ENCODE results near the gene ING3. TPM values are rescaled to one million over a fixed set of nuclear protein-coding genes. Genes with fewer than 3 reads are reported as not detected.

ING3 gene
- total RNA-seq, 4 donors from 2014 or later = 1.5 to 23.6 (median 16.2) TPM

GRCh38 chr7:120997882-120998474 is 47.4 kb downstream of the ING3 start:
- in situ Hi-C loops (cut with MboI; ENCODE audit: low pct_ligation_motif_present in 1 of 4, low pct_unique_long_range_greater_than_20kb in 1 of 4, low sequenced_read_pairs in 3 of 4) = loop anchor here (10.0 to 25.0 kb wide), 3 partner anchors 77 to 97 kb away; no protein-coding TSS in a partner anchor
- intact Hi-C loops (cut with DNase I; ENCODE audit: low total_unique reads) = no loop called here

GRCh38 chr7:120998520-120998919 is 47.9 kb downstream of the ING3 start:
- intact Hi-C loops (cut with DNase I; ENCODE audit: low total_unique reads) = no loop called here
- in situ Hi-C loops (cut with MboI; ENCODE audit: low pct_ligation_motif_present in 1 of 4, low pct_unique_long_range_greater_than_20kb in 1 of 4, low sequenced_read_pairs in 3 of 4) = loop anchor here (10.0 to 25.0 kb wide), 3 partner anchors 76 to 96 kb away; no protein-coding TSS in a partner anchor
- Histone ChIP-seq H3K4me1 (peaks cover 0 to 55% (median 17%) of the 10 kb centered on the region in 4 donors), H3K27ac (peak overlapping the region; percentile 54 to 89 (median 61)), H3K36me3 (no peaks in the 10 kb centered on the region), H3K4me3 (no peak overlapping the region), H3K9me3 (no peaks in the 10 kb centered on the region), H3K27me3 (no peaks in the 10 kb centered on the region)
- DNase-seq = no peak
- TF ChIP-seq EP300 (IDR thresholded peaks at IDR 0.05; ENCODE audit: low read depth) = no peak
- no peak for TF ChIP-seq POLR2A (IDR thresholded peaks at IDR 0.05)
- no peak for TF ChIP-seq CTCF (IDR thresholded peaks at IDR 0.05)
- TF ChIP-seq POLR2AphosphoS5 (IDR thresholded peaks at IDR 0.05) = no peak
- 51 to 55% methylated on average over 1 of the region's 1 CpG for WGBS, 2 donors (ENCODE audit: low coverage in 1 of 2)

More at GRCh38 chr7:120997882-120998474, 47.4 kb downstream of the ING3 start:
- peaks cover 0 to 61% (median 17%) of the 10 kb centered on the region in 4 donors for H3K4me1 ChIP-seq
- WGBS, 2 donors (ENCODE audit: low coverage in 1 of 2) = 71 to 82% methylated on average over 7 of the region's 7 CpGs
- peak; percentile 24 for DNase-seq
- no peaks in the 10 kb centered on the region for H3K36me3 ChIP-seq
- no peaks in the 10 kb centered on the region for H3K9me3 ChIP-seq
- H3K4me3 ChIP-seq = no peak overlapping the region
- peak overlapping the region; percentile 54 to 89 (median 61) for H3K27ac ChIP-seq
- no peaks in the 10 kb centered on the region for H3K27me3 ChIP-seq
- TF ChIP-seq POLR2A (IDR thresholded peaks at IDR 0.05) (no peak), CTCF (IDR thresholded peaks at IDR 0.05) (no peak), POLR2AphosphoS5 (IDR thresholded peaks at IDR 0.05) (no peak), EP300 (IDR thresholded peaks at IDR 0.05; ENCODE audit: low read depth) (no peak)

DNA sequence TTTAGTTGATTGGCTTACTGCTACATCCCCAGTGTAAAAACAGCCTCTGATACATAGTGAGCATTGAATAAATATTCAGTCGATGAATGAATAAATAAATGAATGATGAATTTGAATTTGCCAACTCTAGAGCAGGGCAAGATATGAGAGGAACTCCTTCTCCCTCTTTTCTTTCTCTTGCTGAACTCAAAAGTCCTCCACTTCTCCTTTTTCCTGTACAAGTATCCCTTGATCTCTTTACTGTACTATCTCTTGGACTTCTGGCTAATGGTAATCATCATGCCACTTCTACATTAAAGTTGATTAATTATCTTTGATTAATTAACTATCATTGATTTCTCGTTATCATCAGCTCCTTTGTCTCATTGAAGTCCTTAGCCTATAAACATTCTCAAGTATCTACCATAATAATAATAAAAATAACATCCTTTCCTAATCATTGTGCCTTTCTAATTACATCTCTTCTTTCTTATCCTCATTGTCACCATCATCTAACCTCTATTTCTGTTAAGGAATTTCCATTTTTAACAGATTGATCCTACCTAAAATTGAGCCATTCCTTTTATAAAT is 48.5 kb downstream of the ING3 start:
- intact Hi-C loops (cut with DNase I; ENCODE audit: low total_unique reads) = no loop called here
- no peak for TF ChIP-seq POLR2A (IDR thresholded peaks at IDR 0.05)
- no peak for TF ChIP-seq EP300 (IDR thresholded peaks at IDR 0.05; ENCODE audit: low read depth)
- no peak for TF ChIP-seq POLR2AphosphoS5 (IDR thresholded peaks at IDR 0.05)
- TF ChIP-seq CTCF (IDR thresholded peaks at IDR 0.05) = no peak
- Histone ChIP-seq H3K4me1 (peaks cover 0 to 52% (median 17%) of the 10 kb centered on the region in 4 donors), H3K36me3 (no peaks in the 10 kb centered on the region), H3K4me3 (peak overlapping the region in 1 of 4 donors; percentile 3), H3K9me3 (no peaks in the 10 kb centered on the region), H3K27ac (peak overlapping the region; percentile 54 to 89 (median 61)), H3K27me3 (no peaks in the 10 kb centered on the region)
- DNase-seq = no peak
- 68 to 78% methylated on average over 2 of the region's 2 CpGs for WGBS, 2 donors (ENCODE audit: low coverage in 1 of 2)
- in situ Hi-C loops (cut with MboI; ENCODE audit: low pct_ligation_motif_present in 1 of 4, low pct_unique_long_range_greater_than_20kb in 1 of 4, low sequenced_read_pairs in 3 of 4) = loop anchor here (10.0 to 25.0 kb wide), 3 partner anchors 76 to 96 kb away; no protein-coding TSS in a partner anchor

DNA sequence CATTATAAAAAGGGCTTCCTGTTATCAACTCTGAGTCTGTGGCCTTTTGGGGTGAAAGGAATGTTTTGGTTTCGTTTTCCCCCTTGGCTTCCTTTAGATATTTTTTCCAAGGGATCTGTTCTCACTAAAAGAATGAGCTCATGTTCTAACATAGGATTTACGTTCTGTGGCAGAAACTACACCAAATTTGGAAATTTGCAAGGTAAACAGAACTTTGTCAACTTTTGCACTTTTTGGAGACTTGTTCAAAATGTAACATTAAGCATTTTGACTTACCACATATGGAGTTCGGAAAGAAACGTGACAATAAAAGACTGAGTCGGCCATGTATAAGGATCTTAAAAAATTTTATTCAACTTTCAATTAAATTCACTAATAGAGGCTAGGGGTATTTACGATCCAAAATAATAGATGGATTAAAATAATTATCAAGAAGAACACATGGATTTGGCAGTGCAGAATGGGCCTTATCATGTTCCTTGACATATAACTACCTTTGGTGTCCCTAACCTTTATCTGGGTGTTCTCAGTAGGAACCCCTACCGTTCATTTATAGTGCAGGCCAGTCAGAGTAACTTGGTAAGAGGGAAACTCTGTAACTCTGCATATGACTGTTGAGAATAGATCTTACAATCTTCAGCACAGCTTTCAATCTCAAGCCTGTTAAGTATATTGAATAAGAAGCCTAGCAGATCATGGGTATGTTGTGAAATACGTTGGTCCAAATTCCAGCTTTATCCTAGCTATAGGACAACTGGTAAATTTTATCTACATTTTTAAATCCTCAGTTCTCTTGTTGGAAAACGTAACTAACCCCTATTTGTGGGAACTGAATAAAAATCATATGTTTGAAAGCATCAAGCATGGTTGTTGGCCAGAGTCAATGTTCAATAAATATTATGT is 49.8 kb downstream of the ING3 start:
- H3K4me3 ChIP-seq = peak overlapping the region in 2 of 4 donors; percentile 1 to 3
- intact Hi-C loops (cut with DNase I; ENCODE audit: low total_unique reads) (no loop called here), in situ Hi-C loops (cut with MboI; ENCODE audit: low pct_ligation_motif_present in 1 of 4, low pct_unique_long_range_greater_than_20kb in 1 of 4, low sequenced_read_pairs in 3 of 4) (no loop called here)
- peak overlapping the region; percentile 54 to 89 (median 61) for H3K27ac ChIP-seq
- 54 to 60% methylated on average over 9 of the region's 9 CpGs for WGBS, 2 donors (ENCODE audit: low coverage in 1 of 2)
- DNase-seq = no peak
- no peaks in the 10 kb centered on the region for H3K27me3 ChIP-seq
- H3K36me3 ChIP-seq = no peaks in the 10 kb centered on the region
- no peaks in the 10 kb centered on the region for H3K9me3 ChIP-seq
- peaks cover 0 to 42% (median 17%) of the 10 kb centered on the region in 4 donors for H3K4me1 ChIP-seq
- no peak for TF ChIP-seq EP300 (IDR thresholded peaks at IDR 0.05; ENCODE audit: low read depth)
- TF ChIP-seq POLR2AphosphoS5 (IDR thresholded peaks at IDR 0.05) = peak in 1 of 3 donors; percentile 38
